ENCODE data around the gene XDH.

The XDH gene

DNA sequence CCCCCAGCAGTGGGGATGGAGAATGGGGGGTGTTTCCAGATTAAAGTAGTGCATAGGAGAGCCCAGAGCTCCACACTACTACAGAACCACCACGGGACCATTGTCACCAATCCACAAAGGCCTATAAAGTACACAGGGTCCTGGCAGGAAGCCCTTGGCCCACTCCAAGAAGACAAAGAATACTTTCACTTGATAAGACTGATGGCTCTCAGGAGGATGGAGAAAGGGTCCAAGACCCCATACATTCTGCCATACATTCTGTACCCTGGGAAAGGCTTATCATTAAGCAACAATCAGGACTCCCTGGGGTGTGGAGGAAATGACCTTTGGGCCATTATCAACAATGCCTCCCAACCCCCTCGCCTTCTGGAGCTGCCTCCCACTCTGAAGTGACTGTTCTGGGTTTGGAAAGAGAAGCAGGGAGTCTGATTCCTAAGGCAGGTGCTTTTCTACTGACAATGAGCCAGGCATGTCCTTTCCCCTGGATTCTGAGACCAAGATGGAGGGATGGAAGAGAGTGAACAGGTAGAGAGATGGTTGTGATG is 85.4 kb downstream of the XDH start:
- no peak for DNase-seq (ENCODE audit: low spot score)

DNA sequence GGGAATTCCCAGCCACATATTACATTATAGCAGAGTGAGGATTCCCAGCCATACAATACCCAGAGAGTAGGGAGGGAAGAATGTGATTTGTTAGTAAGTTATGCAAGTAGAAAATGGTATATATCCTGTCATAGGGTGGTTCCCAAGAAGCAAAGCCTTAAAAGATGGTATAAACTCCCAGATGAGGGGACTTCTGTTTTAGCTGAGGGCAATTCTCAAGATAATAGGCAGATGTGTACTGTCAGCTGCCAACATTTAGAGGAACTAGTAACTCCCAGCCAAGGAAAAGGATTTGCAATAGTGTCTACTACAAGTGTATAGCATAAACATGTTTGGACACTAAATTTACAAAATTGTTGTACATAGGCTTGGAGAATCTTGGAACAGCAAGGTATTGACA is 86.5 kb downstream of the XDH start:
- no peak for DNase-seq (ENCODE audit: low spot score)

DNA sequence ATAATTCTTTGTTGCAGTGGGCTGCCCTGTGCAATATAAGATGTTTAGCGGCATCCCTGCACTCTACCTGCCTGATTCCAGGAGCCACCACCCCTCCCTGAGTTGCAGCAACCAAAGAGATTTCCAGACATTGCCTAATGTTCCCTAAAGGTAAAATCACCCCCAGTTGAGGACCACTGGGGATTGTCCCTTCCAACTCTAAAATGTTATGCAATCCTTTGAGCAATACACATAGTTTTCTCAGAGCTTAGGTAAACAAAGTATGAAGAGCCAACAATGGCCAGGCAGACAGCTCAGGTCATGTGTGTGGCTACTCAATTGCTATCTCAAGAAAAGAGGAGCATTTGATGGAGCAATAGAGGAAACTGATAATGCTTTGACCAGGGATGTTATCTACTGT is 87.0 kb downstream of the XDH start:
- no peak for DNase-seq (ENCODE audit: low spot score)

DNA sequence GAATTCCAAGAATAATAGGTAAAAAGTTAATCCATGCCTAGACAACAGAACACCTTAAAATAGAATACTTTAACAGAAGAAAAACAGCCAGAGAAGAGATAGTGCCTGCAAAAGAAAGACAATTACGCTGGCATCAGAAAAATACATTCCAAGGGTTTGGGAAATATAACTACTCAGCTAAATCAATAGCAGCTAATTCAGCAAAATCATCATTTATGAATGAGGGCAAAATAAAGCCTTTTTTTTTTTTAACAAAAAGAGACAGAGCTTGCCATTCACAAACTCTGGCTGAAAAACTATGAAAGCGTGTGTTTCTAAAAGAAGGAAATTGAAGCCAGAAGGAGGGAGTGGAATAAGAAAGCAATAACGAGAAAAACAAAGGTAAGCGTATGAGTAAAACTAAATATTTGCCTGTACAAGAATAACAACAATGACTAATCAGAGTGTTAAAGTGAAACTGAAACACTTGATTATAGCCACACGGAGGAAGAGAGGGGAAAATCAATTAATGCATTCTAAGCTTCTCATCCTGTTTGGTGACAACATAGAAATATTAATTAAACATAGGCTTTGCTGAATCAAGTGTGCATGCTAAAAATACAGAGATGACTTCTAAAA is 90.4 kb downstream of the XDH start:
- DNase-seq (ENCODE audit: low spot score) = no peak

DNA sequence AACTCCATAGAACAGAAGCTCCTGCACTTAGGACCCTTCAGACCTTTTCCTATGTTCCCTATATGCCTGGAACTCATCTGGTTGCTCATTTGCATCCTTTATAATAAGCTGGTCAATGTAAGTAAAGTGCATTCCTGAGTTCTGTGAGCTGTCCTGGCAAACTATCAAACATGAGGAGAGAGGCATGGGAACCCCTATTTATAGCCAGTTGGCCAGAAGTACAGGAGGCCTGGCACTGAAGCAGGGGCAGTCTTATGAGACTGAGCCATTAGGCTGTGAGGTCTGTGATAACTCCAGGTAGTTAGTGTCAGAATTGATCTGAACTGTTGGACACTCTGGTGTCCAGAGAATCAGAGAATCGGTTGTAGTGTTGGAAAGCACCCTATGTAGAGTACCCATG is 92.2 kb downstream of the XDH start:
- no peak for DNase-seq (ENCODE audit: low spot score)

DNA sequence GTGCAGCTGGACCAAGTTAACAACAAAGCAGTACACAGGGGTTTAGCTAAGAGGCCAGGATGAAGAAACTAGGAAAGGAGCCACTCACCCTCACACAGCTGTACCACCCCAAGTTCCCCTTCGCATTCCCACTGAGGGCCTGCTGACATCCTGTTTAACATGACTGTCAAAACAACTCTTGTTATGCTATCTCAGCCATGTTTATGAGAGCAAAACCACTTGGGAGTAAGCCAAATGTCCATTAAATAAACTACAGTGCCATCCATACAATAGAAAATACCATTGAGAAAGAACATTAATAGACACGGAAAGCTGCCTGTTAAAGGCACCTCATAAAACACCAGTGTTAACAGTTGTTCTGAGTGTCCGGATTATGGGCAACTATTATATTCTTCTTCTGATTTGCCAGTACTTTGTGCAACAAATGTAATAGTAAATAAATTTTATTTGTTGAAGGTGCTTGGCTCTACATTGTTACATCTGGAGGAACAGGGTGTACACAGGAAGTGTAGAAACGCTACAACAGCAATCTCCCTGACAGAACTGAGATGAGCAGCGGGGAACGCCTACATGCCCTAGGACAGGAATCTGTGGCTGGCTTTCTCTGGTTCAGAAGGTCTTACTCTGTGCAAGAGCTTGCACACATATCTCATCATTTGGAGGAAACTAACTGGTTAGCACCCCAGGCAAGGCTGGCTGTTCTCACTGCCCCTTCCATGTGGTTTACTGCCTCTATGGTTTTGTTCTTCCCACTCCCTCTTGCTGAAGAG is 95.0 kb downstream of the XDH start:
- no peak for DNase-seq (ENCODE audit: low spot score)

DNA sequence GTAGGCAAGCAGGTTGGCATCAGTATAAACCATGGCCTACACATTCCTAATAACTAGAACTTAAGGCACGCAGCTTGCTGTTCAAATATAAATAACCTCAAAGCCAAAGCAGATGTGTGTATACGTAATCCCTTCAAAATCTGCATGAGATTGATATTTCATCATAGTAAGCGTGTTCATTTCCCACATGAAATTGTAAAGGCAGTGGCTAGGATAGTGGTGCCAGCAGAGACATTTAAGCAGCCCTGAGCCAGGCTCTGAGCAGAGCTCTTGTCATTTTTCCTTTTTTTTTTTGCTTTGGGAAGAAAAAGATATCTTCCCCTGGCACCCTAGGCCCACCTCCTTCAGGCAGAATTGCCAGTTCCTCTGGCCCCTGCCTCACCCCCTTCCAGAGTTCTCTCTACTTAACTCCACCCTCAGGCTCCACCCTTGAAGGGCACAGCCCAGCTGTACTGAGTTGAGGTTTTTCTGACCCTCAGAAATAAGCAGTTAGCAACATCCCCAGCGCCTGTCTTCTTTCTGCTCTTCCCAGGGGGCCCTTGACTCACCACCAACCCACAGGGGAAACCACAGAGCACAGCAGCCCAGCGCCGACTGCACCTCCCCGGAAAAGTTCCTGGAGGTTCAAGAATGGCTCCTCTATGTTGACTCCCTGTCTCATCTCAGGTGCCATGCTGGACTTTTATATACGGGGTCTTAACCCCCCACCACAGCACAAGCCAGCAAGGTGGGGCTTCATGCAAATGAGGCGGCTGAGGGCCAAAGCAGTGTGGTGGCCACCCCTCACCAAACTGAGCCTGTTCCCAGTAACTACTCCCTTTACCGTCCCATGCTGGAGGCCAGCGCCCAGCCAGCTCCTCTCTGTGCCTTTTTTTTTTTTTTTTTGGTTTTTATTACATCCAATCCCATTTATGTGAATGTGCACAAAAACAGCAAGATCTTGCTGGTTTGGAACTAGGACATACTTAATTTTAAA is 95.9 kb downstream of the XDH start:
- DNase-seq (ENCODE audit: low spot score) = no peak

DNA sequence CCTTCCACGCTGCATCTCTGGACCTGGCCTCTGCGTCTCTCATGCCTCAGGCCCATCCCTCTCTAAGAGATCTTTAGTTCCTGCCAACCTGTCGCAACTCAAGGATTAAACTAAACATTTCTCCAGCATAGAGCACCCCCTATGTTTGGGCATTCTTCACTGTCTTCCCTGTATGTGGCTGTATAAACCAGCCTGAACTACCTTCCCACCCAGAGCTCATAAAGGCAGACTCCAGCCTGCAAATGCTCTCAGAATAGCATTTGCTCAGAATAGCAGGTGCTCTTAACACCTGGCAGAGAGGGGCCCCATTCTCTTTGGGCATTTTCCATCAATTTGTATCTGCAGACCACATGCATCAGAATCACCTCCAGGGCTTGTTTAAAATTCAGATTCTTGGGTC is 97.1 kb downstream of the XDH start:
- no peak for DNase-seq (ENCODE audit: low spot score)

DNA sequence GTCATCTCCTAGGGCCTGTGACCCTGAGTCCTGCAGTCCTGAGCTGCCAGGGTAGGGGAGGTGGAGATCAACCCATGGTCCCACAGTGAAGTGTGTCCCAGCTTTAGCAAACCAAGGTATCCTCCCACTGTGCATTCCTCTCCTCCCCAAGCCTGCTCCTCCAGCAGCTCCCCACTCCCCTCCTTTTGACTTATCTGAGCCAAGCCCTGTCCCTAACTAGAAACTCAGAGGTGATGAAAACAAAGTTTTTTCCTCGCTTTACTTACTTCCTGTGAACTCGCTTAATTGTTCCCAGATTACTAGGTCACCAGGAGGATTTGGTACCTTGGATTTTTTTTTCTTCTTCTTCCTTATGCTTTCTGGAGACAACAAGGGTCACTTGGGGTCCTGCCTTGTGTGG is 99.8 kb downstream of the XDH start:
- DNase-seq (ENCODE audit: low spot score) = no peak

DNA sequence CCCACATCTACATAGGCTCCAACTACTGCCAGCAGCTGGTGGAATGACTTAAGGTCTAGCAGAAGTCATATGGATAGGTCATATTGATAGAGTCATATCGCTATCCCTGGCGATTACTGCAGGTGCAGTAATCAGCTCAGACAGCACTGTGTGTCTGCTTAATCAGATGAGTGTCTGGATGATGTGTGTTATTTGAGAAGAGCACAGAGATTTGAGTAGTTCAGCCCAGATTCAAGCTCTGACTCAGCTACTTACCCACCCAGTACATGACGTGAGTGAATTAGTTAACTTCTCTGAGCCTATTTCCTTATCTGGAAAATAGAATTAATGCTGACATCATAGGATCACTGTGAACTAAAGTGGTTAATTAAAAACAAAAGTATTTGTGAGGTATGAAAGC is 101.6 kb downstream of the XDH start:
- no peak for DNase-seq (ENCODE audit: low spot score)

DNA sequence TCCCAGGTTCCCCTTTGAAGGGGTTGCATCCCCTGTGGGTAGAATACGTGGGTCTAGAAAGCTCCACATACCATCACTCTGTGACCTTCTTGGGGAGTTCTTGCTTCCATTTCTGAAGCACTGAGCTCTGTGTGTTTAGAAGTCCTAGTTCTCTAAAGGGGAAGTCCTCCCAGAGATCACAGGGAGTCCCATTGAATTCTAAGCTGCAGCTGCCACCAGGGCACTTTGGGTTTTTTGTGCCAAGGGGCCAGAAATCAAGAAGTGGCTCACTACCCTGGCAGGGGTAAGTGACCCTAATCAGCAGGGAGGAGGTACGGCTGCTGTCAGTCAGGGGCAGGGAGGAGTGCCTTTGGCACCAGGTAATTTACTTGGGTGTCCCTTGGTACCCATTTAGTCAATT is 109.7 kb downstream of the XDH start:
- DNase-seq (ENCODE audit: low spot score) = no peak

DNA sequence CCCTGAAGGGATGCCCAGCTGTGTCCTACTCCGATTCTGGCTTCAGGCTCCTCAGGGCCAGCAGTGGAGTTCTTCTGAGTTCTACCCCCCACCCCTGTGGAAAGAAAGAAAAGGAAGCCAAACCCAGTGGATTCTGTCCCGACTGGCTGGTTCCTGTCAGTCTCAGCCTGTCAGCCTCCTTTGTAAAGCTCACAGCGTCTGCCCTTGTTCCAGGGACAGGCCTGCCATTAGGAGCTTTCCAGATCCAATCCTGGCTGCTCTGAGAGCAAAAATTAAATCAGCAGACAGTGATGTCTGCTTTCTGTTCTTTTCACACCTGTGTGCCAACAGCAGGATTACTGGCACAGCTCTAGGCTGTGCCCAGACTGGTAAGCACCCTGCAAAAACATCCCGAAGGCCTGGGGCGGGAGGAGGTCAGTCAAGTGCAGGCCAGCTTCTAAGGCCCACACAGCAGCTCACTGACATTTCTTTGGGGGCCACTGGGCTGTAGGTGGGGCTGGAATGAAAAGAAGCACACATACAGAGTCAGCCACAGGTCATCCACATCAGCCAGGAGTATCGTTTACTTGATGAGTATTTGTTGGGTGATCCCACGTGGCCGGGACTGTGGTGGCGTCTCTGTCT is 111.5 kb downstream of the XDH start:
- no peak for DNase-seq (ENCODE audit: low spot score)

DNA sequence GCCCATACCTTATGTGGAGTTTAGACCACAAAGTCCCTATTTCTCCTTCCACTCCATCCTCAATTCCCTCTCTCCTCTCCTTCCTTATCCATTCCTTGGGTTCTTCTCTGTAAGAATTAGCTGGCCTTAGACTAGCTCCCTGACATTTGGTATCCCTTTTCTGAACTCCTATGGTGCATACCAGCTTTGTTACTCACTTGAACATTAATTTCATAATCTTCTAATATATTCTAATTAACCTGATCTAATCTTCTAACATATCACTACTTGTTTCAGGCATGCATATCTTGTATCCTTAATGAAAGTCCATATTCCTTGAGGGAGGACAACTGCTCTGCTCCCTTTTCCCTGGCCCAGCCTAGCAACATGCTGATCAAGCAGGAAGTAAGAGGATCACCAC is 114.2 kb downstream of the XDH start:
- no peak for DNase-seq (ENCODE audit: low spot score)

DNA sequence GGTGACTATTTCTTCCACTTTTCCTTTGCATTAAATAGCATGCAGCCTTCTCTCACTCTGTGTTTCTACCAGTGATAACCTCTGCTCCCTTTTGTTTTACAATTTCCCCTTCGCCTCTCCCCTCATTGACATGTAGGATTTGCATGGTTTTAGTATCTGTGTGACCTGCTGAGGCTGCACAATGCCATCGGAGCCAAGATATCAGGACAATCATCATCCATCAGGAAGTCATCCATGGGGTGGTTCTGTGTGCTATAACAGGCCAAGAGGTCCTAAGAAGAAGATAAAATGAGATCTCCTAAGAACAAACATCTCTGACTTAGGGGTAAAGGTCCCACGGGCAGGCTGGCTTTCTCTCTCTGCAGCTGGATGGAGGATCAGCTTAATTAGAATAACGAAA is 115.0 kb downstream of the XDH start:
- DNase-seq (ENCODE audit: low spot score) = no peak

DNA sequence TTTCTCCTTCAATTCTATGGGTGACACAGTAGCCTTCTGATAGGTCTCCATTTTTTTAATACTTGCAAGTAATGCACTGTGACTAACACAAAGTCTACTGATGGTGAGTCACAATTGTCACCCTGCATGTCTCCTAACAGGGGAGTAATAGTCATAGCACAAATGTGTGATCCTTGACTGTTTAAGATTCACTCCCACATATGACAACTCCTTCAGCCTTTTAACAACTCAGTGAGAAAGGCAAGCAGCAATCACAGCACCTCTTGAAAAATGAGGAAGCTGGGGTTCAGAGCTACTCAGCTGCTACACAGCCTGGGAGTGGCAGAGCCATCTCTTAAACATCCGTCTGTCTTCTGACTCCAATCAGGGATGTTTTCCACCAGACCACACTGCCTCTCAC is 116.8 kb downstream of the XDH start:
- no peak for DNase-seq (ENCODE audit: low spot score)

DNA sequence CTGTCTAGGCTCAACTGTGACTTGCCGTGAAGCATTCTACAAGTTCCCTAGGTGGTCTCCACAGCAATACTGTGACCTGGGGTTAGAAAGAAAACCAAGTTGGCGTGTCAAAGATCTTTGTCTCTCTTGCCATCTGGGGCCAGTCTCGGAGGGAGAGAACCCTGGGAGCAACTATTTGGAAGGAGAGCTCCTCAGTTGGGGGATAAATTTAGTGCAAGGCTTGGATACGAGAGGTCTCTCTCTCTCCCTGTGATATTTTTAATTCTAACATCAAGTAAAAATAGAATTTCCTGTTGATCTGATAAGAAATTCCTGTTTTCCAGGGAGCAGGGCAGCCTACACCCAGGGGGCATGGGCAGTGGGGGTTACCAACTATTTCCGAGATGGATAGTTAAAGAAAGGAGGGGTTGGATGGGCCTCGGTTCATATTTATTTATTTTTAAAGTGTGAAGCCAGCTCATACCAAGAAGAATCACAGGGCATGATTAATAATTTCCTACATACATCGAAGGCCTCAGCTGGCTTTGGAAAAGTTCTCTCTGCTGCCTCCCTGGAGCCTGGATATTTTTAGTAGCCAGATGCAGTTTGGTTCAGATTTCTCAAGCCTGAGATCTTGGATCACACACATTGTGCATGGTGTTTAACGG is 117.8 kb downstream of the XDH start:
- DNase-seq (ENCODE audit: low spot score) = no peak

DNA sequence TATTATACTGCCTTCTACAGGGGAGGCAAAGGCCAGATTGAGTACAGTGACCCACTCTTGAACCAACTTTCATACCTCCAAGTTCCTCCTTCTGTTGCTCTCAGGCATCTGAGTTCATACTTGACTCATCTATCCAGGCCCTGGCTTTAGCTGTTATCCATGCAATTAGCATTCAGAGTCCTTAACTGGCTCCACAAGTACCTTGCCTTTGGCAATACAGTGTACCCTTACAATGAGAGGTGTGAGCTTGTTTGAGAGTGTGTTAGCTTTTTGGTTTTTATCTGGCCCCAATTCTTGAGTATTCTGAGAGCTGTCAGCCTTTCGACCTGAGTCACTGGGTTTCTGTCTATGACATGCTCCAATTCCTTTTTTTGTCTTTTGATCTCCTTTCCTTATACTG is 120.3 kb downstream of the XDH start:
- DNase-seq (ENCODE audit: low spot score) = no peak

DNA sequence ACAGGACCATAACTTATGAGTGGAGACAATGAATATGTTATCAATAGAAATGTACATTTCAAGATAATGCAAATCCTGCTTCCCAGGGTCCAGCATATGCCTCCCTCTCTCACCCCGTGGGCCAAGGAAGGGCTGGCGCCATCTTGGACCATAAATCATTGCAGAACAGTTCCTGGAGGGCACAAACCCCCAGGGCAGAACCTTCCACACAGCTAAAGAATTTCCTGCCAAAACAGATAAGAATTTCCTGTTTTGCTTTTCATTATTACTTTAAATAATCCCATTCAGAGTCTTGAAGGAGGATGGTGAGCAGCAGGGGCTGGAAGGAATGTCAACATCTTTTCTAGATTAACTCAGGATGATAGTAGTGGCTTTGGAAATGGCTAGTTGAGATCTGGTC is 126.9 kb downstream of the XDH start:
- no peak for DNase-seq (ENCODE audit: low spot score)

DNA sequence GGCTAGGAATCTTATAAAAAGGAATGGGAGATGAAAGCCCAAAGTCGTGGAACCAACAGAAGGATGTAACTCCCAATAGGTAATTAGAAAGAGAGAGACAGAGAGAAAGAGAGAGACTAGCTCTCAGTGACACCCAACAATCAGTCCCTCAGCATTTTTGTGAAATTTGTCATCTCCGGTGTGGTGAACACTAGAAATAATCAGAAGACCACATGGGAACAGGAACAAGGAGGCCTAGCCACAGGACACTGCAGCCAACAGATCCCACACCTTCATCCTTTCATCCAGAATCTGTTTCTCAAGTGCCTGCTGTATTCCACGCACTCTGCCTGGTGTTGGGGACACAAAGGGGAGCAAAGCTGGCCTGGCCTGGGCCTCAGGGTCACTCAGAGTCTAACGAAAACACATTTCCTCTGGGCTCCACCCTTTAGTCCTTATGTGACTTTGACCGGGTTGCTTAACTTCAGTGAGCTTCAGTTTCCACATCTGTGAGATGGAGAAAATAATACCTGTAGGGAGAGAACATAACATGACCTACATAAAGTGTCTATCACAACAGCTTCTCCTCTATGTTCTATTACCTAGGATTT is 127.5 kb downstream of the XDH start:
- no peak for DNase-seq (ENCODE audit: low spot score)

DNA sequence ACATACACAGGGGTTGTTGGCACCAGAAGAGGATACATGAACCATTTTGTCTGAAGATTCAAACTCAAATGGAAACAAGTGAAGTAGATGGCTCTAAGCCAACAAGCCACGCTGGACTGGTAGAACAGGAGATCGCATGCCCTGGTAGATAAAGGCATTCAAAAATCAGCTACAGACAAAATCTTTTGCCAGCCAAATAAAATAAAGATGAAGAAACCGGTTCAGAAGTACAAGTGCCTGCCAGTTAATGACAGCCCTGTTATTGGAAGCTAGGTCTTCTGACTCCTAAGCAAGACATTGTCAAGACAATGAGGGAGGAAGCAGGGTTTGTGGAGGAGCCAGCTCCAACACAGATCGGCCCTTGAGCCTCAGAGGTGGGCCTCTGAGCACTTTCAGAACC is 128.3 kb downstream of the XDH start:
- DNase-seq (ENCODE audit: low spot score) = no peak

Measured in left forelimb (tissue), 1 donor.